H9 (cell line): ENCODE data around the gene GABBR2. TPM values are rescaled to one million over a fixed set of nuclear protein-coding genes. Genes with fewer than 3 reads are reported as not detected.

Experiments used
- DNase-seq: peaks from one replicate; pipeline ENCODE4 v3.0.0-alpha.2; 2017
- H2AFZ ChIP-seq: one replicate; pipeline ENCODE4 v1.6.1; 2013; ENCODE audit warnings: mild to moderate bottlenecking, low read length, control low read depth, moderate library complexity
- H2AK5ac ChIP-seq: 2 replicates; pipeline ENCODE4 v1.6.1; 2013; ENCODE audit warnings: low read length, control low read depth, mixed read lengths; ENCODE audit not compliant: insufficient read length
- H2BK120ac ChIP-seq: one replicate; pipeline ENCODE4 v1.6.1; 2013; ENCODE audit warnings: low read depth, mild to moderate bottlenecking, low read length, control low read depth, inconsistent platforms; ENCODE audit not compliant: poor library complexity, severe bottlenecking
- H2BK12ac ChIP-seq: 2 replicates; pipeline ENCODE4 v1.6.1; 2013; ENCODE audit warnings: low read length, control low read depth, mixed read lengths, low read depth; ENCODE audit not compliant: insufficient read length
- H2BK15ac ChIP-seq: 2 replicates; pipeline ENCODE4 v1.6.1; 2013; ENCODE audit warnings: low read depth, low read length, control low read depth
- H2BK20ac ChIP-seq: one replicate; pipeline ENCODE4 v1.6.1; 2013; ENCODE audit warnings: low read depth, mild to moderate bottlenecking, low read length, control low read depth, inconsistent platforms; ENCODE audit not compliant: poor library complexity, severe bottlenecking
- H2BK5ac ChIP-seq: 2 replicates; pipeline ENCODE4 v1.6.1; 2013; ENCODE audit warnings: low read length, control low read depth, mixed read lengths; ENCODE audit not compliant: insufficient read length
- H3K14ac ChIP-seq: 2 replicates; pipeline ENCODE4 v1.6.1; 2013; ENCODE audit warnings: low read length, control low read depth; ENCODE audit not compliant: insufficient read depth
- H3K18ac ChIP-seq: 2 replicates; pipeline ENCODE4 v1.6.1; 2013; ENCODE audit warnings: low read depth, mild to moderate bottlenecking, mixed read lengths, low read length, control low read depth; ENCODE audit not compliant: insufficient read length
- H3K23ac ChIP-seq: 2 replicates; pipeline ENCODE4 v1.6.1; 2013; ENCODE audit warnings: low read length, control low read depth, mixed read lengths, low read depth; ENCODE audit not compliant: insufficient read length
- H3K23me2 ChIP-seq: 2 replicates; pipeline ENCODE4 v1.6.1; 2013; ENCODE audit warnings: low read depth, mild to moderate bottlenecking, mixed read lengths, low read length, control low read depth; ENCODE audit not compliant: insufficient read length, poor library complexity, severe bottlenecking
- H3K27ac ChIP-seq: 2 replicates; pipeline ENCODE4 v1.5.1; 2013; ENCODE audit warnings: low read length, control low read depth, mixed read lengths, low read depth; ENCODE audit not compliant: insufficient read length
- H3K27me3 ChIP-seq: 2 replicates; pipeline ENCODE4 v1.6.1; 2013; ENCODE audit warnings: low read length, control low read depth, inconsistent platforms; ENCODE audit not compliant: insufficient read depth
- H3K4ac ChIP-seq: 2 replicates; pipeline ENCODE4 v1.6.1; 2013; ENCODE audit warnings: low read depth, mild to moderate bottlenecking, control low read depth, inconsistent platforms, low read length, moderate library complexity
- H3K4me1 ChIP-seq: 2 replicates; pipeline ENCODE4 v1.6.1; 2013; ENCODE audit warnings: low read length, control low read depth, inconsistent platforms; ENCODE audit not compliant: insufficient read depth
- H3K4me2 ChIP-seq: 2 replicates; pipeline ENCODE4 v1.6.1; 2013; ENCODE audit warnings: low read length, control low read depth, mixed read lengths; ENCODE audit not compliant: insufficient read length, insufficient read depth
- H3K56ac ChIP-seq: 2 replicates; pipeline ENCODE4 v1.6.1; 2013; ENCODE audit warnings: low read depth, mild to moderate bottlenecking, mixed read lengths, low read length, control low read depth; ENCODE audit not compliant: insufficient read length
- H3K79me1 ChIP-seq: 2 replicates; pipeline ENCODE4 v1.6.1; 2013; ENCODE audit warnings: low read depth, mild to moderate bottlenecking, moderate library complexity, low read length, control low read depth, inconsistent platforms; ENCODE audit not compliant: insufficient read depth, poor library complexity, severe bottlenecking
- H3K79me2 ChIP-seq: 2 replicates; pipeline ENCODE4 v1.6.1; 2013; ENCODE audit warnings: low read length, control low read depth, inconsistent platforms; ENCODE audit not compliant: insufficient read depth
- H3K9ac ChIP-seq: 2 replicates; pipeline ENCODE4 v1.6.1; 2013; ENCODE audit warnings: low read length, control low read depth, mixed read lengths; ENCODE audit not compliant: insufficient read length; ENCODE audit errors: extremely low read depth
- H3K9me3 ChIP-seq: one replicate; pipeline ENCODE4 v1.6.1; 2013; ENCODE audit warnings: low read depth, low read length, inconsistent platforms; ENCODE audit not compliant: control insufficient read depth
- H3T11ph ChIP-seq: one replicate; pipeline ENCODE4 v1.6.1; 2013; ENCODE audit warnings: mild to moderate bottlenecking, low read length, control low read depth, inconsistent platforms
- H4K20me1 ChIP-seq: one replicate; pipeline ENCODE4 v1.6.1; 2013; ENCODE audit not compliant: control insufficient read depth, insufficient read length, insufficient read depth
- H4K5ac ChIP-seq: 2 replicates; pipeline ENCODE4 v1.6.1; 2013; ENCODE audit warnings: low read depth, mild to moderate bottlenecking, mixed read lengths, low read length, control low read depth; ENCODE audit not compliant: insufficient read length
- H4K8ac ChIP-seq: replicated peaks from 2 replicates; pipeline ENCODE4 v1.6.1; 2013; ENCODE audit warnings: low read length, control low read depth, mixed read lengths, low read depth; ENCODE audit not compliant: insufficient read length
- H4K91ac ChIP-seq: 2 replicates; pipeline ENCODE4 v1.6.1; 2013; ENCODE audit warnings: low read depth, mild to moderate bottlenecking, moderate library complexity, mixed read lengths, low read length, control low read depth; ENCODE audit not compliant: insufficient read length
- H3K27ac Mint-ChIP-seq, 3 experiments: 2 replicates in 2 of 3; 3 replicates in 1 of 3; pipeline ENCODE4 v1.8.0; 2020 to 2021; ENCODE audit warnings: mixed read lengths in 3 of 3, mild to moderate bottlenecking in 1 of 3, moderate library complexity in 1 of 3
- H3K27me3 Mint-ChIP-seq: 2 replicates; pipeline ENCODE4 v1.8.0; 2021; ENCODE audit warnings: low read depth, mild to moderate bottlenecking, moderate library complexity, mixed read lengths
- H3K36me3 Mint-ChIP-seq, 3 experiments: 2 replicates in 2 of 3; 3 replicates in 1 of 3; pipeline ENCODE4 v1.8.0; 2020 to 2021; ENCODE audit warnings: low read depth in 3 of 3, mixed read lengths in 3 of 3; ENCODE audit not compliant: insufficient read depth in 1 of 3
- H3K4me1 Mint-ChIP-seq, 2 experiments: 2 replicates each; pipeline ENCODE4 v1.8.0; 2020; ENCODE audit warnings: mixed read lengths in 2 of 2
- H3K4me3 Mint-ChIP-seq, 2 experiments: 2 replicates in 1 of 2; 3 replicates in 1 of 2; pipeline ENCODE4 v1.8.0; 2020 to 2021; ENCODE audit warnings: mild to moderate bottlenecking in 2 of 2, mixed read lengths in 2 of 2, moderate library complexity in 1 of 2
- H3K9me3 Mint-ChIP-seq, 2 experiments: 2 replicates in 1 of 2; 3 replicates in 1 of 2; pipeline ENCODE4 v1.8.0; 2020; ENCODE audit warnings: mild to moderate bottlenecking in 2 of 2, mixed read lengths in 2 of 2, moderate library complexity in 1 of 2
- WGBS: extraction: QIAGEN DNeasy Blood & Tissue Kit; methylation state at CpG from one replicate; pipeline ENCODE4 v1.1.7; 2013; ENCODE audit warnings: missing lambda C conversion rate, low lambda C conversion rate, mixed read lengths; ENCODE audit not compliant: insufficient read length; ENCODE audit errors: extremely low coverage; 5-methylcytosine and 5-hydroxymethylcytosine counted together
- total RNA-seq: library from RNA; stranded (reverse); gene quantifications from 2 replicates; pipeline ENCODE4 v1.2.1, GENCODE V29; 2021
- TF ChIP-seq, protein P1 (sequence below): fragments of 200-600 bp; sonication (generic); conservative IDR thresholded peaks from 3 replicates; pipeline ENCODE4 v1.8.0; 2021; ENCODE audit warnings: antibody characterized with exemption, mild to moderate bottlenecking

Gene GABBR2
- total RNA-seq, 1 experiment from 2014 or later, result 0.66 TPM

DNA sequence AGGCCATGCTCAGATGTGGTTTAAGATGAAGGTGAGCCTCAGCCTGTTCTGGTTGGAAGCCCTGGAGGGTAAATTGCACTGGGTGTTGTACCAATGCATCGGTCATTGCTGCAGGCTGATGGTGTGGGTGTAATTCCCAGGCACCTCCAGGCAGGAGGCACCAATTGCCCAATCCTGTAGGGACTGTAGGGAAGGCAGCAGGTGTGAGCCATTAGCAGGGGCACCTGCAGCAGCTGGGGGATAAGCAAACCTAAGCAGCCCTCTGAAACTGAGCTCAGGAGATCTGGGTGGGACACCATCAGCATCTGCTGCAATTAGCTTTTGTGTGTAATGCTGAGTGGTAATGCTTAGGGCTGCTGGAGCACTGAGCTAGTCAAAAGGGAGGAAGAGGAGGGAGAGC, 263.2 kb downstream of the GABBR2 start:
- Mint-ChIP-seq H3K4me1 (peaks cover 13 to 17% of the 10 kb centered on the region in 2 experiments), H3K27ac (no peak overlapping the region), H3K36me3 (no peaks in the 10 kb centered on the region), H3K27me3 (peaks cover 4% of the 10 kb centered on the region), H3K4me3 (no peak overlapping the region), H3K9me3 (peaks cover 0 to 4% of the 10 kb centered on the region in 2 experiments; a peak in 2 of 5 replicates)
- Histone ChIP-seq H2BK12ac (no peak overlapping the region), H3K79me2 (no peaks in the 10 kb centered on the region), H3K4me2 (no peak overlapping the region), H2BK5ac (no peak overlapping the region), H4K20me1 (no peaks in the 10 kb centered on the region), H3K18ac (no peak overlapping the region), H3K4ac (no peak overlapping the region), H2AFZ (no peak overlapping the region), H3K23me2 (no peaks in the 10 kb centered on the region), H4K91ac (no peak overlapping the region), H3K27me3 (no peaks in the 10 kb centered on the region), H2BK20ac (no peak overlapping the region), H3K4me1 (peaks cover 1% of the 10 kb centered on the region; the same call in 1 of the 2 replicates), H3K23ac (no peak overlapping the region), H4K5ac (no peak overlapping the region), H3K14ac (no peak overlapping the region), H2BK120ac (no peak overlapping the region), H2BK15ac (no peak overlapping the region), H3K9me3 (no peaks in the 10 kb centered on the region), H2AK5ac (no peak overlapping the region), H3K79me1 (no peaks in the 10 kb centered on the region), H3K56ac (no peak overlapping the region), H3T11ph (no peak overlapping the region), H3K27ac (no peak overlapping the region), H3K9ac (no peak overlapping the region), H4K8ac (no peak overlapping the region)
- TF ChIP-seq, protein P1, sequence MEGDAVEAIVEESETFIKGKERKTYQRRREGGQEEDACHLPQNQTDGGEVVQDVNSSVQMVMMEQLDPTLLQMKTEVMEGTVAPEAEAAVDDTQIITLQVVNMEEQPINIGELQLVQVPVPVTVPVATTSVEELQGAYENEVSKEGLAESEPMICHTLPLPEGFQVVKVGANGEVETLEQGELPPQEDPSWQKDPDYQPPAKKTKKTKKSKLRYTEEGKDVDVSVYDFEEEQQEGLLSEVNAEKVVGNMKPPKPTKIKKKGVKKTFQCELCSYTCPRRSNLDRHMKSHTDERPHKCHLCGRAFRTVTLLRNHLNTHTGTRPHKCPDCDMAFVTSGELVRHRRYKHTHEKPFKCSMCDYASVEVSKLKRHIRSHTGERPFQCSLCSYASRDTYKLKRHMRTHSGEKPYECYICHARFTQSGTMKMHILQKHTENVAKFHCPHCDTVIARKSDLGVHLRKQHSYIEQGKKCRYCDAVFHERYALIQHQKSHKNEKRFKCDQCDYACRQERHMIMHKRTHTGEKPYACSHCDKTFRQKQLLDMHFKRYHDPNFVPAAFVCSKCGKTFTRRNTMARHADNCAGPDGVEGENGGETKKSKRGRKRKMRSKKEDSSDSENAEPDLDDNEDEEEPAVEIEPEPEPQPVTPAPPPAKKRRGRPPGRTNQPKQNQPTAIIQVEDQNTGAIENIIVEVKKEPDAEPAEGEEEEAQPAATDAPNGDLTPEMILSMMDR, result no peak
- no CpG with 5 or more reads among the region's 1 CpG for WGBS
- DNase-seq, result no peak
